IMR-90 (cell line): ENCODE measurements around the gene SF3B1. TPM values are rescaled to one million over a fixed set of nuclear protein-coding genes. Genes with fewer than 3 reads are reported as not detected.

ENCODE experiments used
- ATAC-seq: fragments of 200-7000 bp; cut with Tn5 transposase; 2 replicates; pipeline ENCODE4 v1.9.1; 2020; ENCODE audit warnings: low read depth, mild to moderate bottlenecking, moderate library complexity
- BruUV-seq: library from RNA; stranded (reverse); fragments of 400-500 nt; replicated peaks from 2 replicates; lab custom pipeline; 2021; lab: Mats Ljungman, UMichigan
- CTCF ChIA-PET: fragments of 300-600 bp; formaldehyde crosslinking; extraction: SDS; loops from one replicate; lab custom pipeline; 2021; ENCODE audit warnings: antibody characterized with exemption; lab: Yijun Ruan, JAX
- POLR2A ChIA-PET: fragments of 300-600 bp; sonication (Branson Sonifier 250); formaldehyde crosslinking; loops from one replicate; lab custom pipeline; 2022; ENCODE audit warnings: antibody characterized with exemption; ENCODE audit not compliant: unreplicated experiment; lab: Charles Lee
- DNase-seq: peaks from one replicate; pipeline ENCODE4 v3.0.0; 2013
- H2AFZ ChIP-seq: replicated peaks from 2 replicates; pipeline ENCODE3; 2013; ENCODE audit warnings: low read length, mild to moderate bottlenecking; ENCODE audit not compliant: poor library complexity
- H2AK5ac ChIP-seq: 2 replicates; pipeline ENCODE4 v1.6.1; 2013; ENCODE audit warnings: low read depth, low read length, inconsistent platforms
- H2AK9ac ChIP-seq: replicated peaks from 2 replicates; pipeline ENCODE3; 2013; ENCODE audit warnings: mild to moderate bottlenecking, low read depth, low read length, moderate library complexity; ENCODE audit not compliant: poor library complexity
- H2BK120ac ChIP-seq: 2 replicates; pipeline ENCODE4 v1.6.1; 2013; ENCODE audit warnings: low read depth, low read length, inconsistent platforms
- H2BK15ac ChIP-seq: 3 replicates; pipeline ENCODE4 v1.6.1; 2013; ENCODE audit warnings: low read depth, low read length, inconsistent platforms
- H2BK20ac ChIP-seq: 2 replicates; pipeline ENCODE4 v1.6.1; 2013; ENCODE audit warnings: low read depth, mild to moderate bottlenecking, inconsistent platforms, low read length, moderate library complexity
- H2BK5ac ChIP-seq: 2 replicates; pipeline ENCODE4 v1.6.1; 2013; ENCODE audit warnings: mild to moderate bottlenecking, low read depth, low read length, inconsistent platforms; ENCODE audit not compliant: poor library complexity, severe bottlenecking
- H3K14ac ChIP-seq: replicated peaks from 2 replicates; pipeline ENCODE4 v1.6.1; 2013; ENCODE audit warnings: low read depth, low read length, inconsistent platforms
- H3K18ac ChIP-seq: 2 replicates; pipeline ENCODE4 v1.6.1; 2013; ENCODE audit warnings: low read depth, low read length, control low read depth
- H3K23ac ChIP-seq: 2 replicates; pipeline ENCODE4 v1.6.1; 2013; ENCODE audit warnings: low read depth, low read length, inconsistent platforms
- H3K27ac ChIP-seq: 2 replicates; pipeline ENCODE4 v1.5.1; 2013; ENCODE audit warnings: mild to moderate bottlenecking, control low read depth, low read length; ENCODE audit not compliant: insufficient read depth
- H3K27me3 ChIP-seq: 2 replicates; pipeline ENCODE4 v1.6.1; 2013; ENCODE audit warnings: low read length; ENCODE audit not compliant: control insufficient read depth, insufficient read depth
- H3K36me3 ChIP-seq: 2 replicates; pipeline ENCODE4 v1.6.1; 2013; ENCODE audit warnings: low read length, mixed read lengths; ENCODE audit not compliant: control insufficient read depth, insufficient read depth
- H3K4ac ChIP-seq: 2 replicates; pipeline ENCODE4 v1.6.1; 2013; ENCODE audit warnings: low read depth, low read length, inconsistent platforms
- H3K4me1 ChIP-seq: 2 replicates; pipeline ENCODE4 v1.6.1; 2013; ENCODE audit warnings: low read length, mixed read lengths; ENCODE audit not compliant: control insufficient read depth, insufficient read depth
- H3K4me2 ChIP-seq: 2 replicates; pipeline ENCODE4 v1.6.1; 2013; ENCODE audit warnings: low read depth, mild to moderate bottlenecking, control low read depth, low read length, moderate library complexity
- H3K4me3 ChIP-seq: 2 replicates; pipeline ENCODE4 v1.5.1; 2013; ENCODE audit warnings: low read depth, mild to moderate bottlenecking, control low read depth, low read length, moderate library complexity; ENCODE audit not compliant: insufficient read depth
- H3K56ac ChIP-seq: 2 replicates; pipeline ENCODE4 v1.6.1; 2013; ENCODE audit warnings: low read length, inconsistent platforms; ENCODE audit not compliant: insufficient read depth; ENCODE audit errors: extremely low read depth
- H3K79me1 ChIP-seq, 2 experiments: 2 replicates each; pipeline ENCODE4 v1.6.1; 2013; ENCODE audit warnings: low read length in 2 of 2, inconsistent platforms in 1 of 2, low read depth in 1 of 2
- H3K9ac ChIP-seq: 2 replicates; pipeline ENCODE4 v1.6.1; 2013; ENCODE audit warnings: low read depth, low read length, control low read depth
- H3K9me1 ChIP-seq: 2 replicates; pipeline ENCODE4 v1.6.1; 2013; ENCODE audit warnings: low read length, inconsistent platforms; ENCODE audit not compliant: insufficient read depth
- H3K9me3 ChIP-seq: 2 replicates; pipeline ENCODE4 v1.6.1; 2013; ENCODE audit warnings: low read length; ENCODE audit not compliant: control insufficient read depth, insufficient read depth
- H4K20me1 ChIP-seq: 2 replicates; pipeline ENCODE4 v1.6.1; 2013; ENCODE audit warnings: low read length, inconsistent platforms; ENCODE audit not compliant: insufficient read depth
- H4K5ac ChIP-seq: 2 replicates; pipeline ENCODE4 v1.6.1; 2013; ENCODE audit warnings: mild to moderate bottlenecking, low read depth, low read length, control low read depth
- H4K8ac ChIP-seq, 2 experiments: 2 replicates each; pipeline ENCODE4 v1.6.1; 2013; ENCODE audit warnings: low read depth in 2 of 2, low read length in 2 of 2, control low read depth in 1 of 2, inconsistent platforms in 1 of 2
- H4K91ac ChIP-seq: 2 replicates; pipeline ENCODE4 v1.6.1; 2013; ENCODE audit warnings: low read depth, low read length, inconsistent platforms; ENCODE audit not compliant: insufficient read depth
- MAFK ChIP-seq: IDR thresholded peaks from 2 replicates; pipeline ENCODE4 v1.6.1; 2012; ENCODE audit warnings: low read depth, low read length, improper control_type of control experiment
- MAZ ChIP-seq: IDR thresholded peaks from 2 replicates; pipeline ENCODE4 v1.6.1; 2012; ENCODE audit warnings: low read depth, mild to moderate bottlenecking, low read length, improper control_type of control experiment, moderate library complexity, borderline replicate concordance
- WGBS, 2 experiments: methylation state at CpG; one replicate each; pipeline versions ENCODE4 v1.1.5 to v1.1.7; 2013; ENCODE audit warnings: missing lambda C conversion rate in 2 of 2; ENCODE audit not compliant: insufficient read length in 1 of 2; ENCODE audit errors: extremely low coverage in 2 of 2; 5-methylcytosine and 5-hydroxymethylcytosine counted together
- dilution Hi-C: fragments of 300-500 bp; cut with HindIII; formaldehyde crosslinking; loops from one replicate; pipeline ENCODE4 v1.14.3; 2018; ENCODE audit warnings: low sequenced_read_pairs; ENCODE audit not compliant: unreplicated experiment
- in situ Hi-C: fragments of 300-500 bp; cut with MboI; formaldehyde crosslinking; loops from 3 replicates; pipeline ENCODE4 v1.14.3; 2019; ENCODE audit warnings: low sequenced_read_pairs, inconsistent platforms, mixed read lengths
- intact Hi-C: fragments of 100-400 bp; cut with micrococcal nuclease; formaldehyde crosslinking; loops from 2 replicates; pipeline ENCODE4 v1.10.0; 2022
- polyA plus RNA-seq, 3 experiments: library from polyadenylated mRNA; depleted of rRNA; stranded (reverse); fragments of >200 nt; gene quantifications; 2 replicates each; pipeline ENCODE4 v1.2.3, GENCODE V29; 2012; ENCODE audit warnings: low replicate concordance in 1 of 3
- total RNA-seq: library from RNA; depleted of rRNA; stranded (reverse); fragments of >200 nt; gene quantifications from 2 replicates; pipeline ENCODE4 v1.2.3, GENCODE V29; 2012

SF3B1 gene
- total and polyA plus RNA-seq, 2 of the 4 experiments (the other 2 are of a cell fraction), result 326 to 942 TPM

DNA sequence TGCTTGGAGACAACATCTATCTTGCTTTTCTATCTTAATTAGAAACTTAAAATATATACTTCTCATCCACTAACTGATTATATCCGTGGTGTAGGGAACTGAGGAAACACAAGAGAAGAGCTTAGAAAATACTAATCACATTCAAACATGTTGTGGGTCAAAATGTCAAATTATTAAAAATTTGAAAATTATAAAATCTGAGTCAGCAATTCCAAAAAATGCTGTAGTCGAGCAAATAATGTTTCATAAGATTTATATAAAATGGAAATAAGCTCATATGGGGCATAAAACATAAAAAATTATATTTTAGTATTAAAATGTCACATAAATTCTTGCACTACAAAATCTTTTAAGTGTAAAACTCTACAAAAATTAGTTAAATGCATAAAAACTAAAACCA, 29.2 kb downstream of the SF3B1 start:
- Histone ChIP-seq H3K14ac (no peak overlapping the region), H4K20me1 (peaks cover 4% of the 10 kb centered on the region; the same call in 1 of the 2 replicates), H3K27me3 (no peaks in the 10 kb centered on the region), H3K4me1 (no peaks in the 10 kb centered on the region), H3K4me3 (no peak overlapping the region), H3K18ac (no peak overlapping the region), H3K9ac (no peak overlapping the region), H4K8ac (no peak overlapping the region), H3K9me3 (no peaks in the 10 kb centered on the region), H2AFZ (no peak overlapping the region), H3K56ac (no peak overlapping the region), H3K36me3 (peaks cover 66% of the 10 kb centered on the region), H2BK15ac (no peak overlapping the region), H3K23ac (no peak overlapping the region), H3K79me1 (peaks cover 10 to 29% of the 10 kb centered on the region in 2 experiments), H2AK9ac (no peak overlapping the region), H4K5ac (no peak overlapping the region), H3K9me1 (no peaks in the 10 kb centered on the region), H2BK120ac (no peak overlapping the region), H4K91ac (no peak overlapping the region), H3K4ac (no peak overlapping the region), H2BK5ac (no peak overlapping the region), H3K4me2 (no peak overlapping the region), H2AK5ac (no peak overlapping the region), H3K27ac (no peak overlapping the region), H2BK20ac (no peak overlapping the region)
- CTCF ChIA-PET, result no interaction called here
- BruUV-seq, result no TSS peak
- POLR2A ChIA-PET, result no interaction called here
- intact Hi-C loops, result no loop called here
- no peak for DNase-seq
- in situ Hi-C loops, result no loop called here
- ATAC-seq, result no peak
- dilution Hi-C loops, result no loop called here
- TF ChIP-seq MAZ (no peak), MAFK (peak; percentile 93)
- no CpG with 5 or more reads among the region's 2 CpGs for WGBS, 2 experiments
